CD4-positive, alpha-beta T cell treated with Interleukin-17A for 1 hour (primary cell): Measurements from ENCODE around the gene TSSC4.

Experiments used
- DNase-seq: peaks from one replicate; pipeline ENCODE4 v3.0.0-alpha.2; 2020

The TSSC4 gene

GRCh38 chr11:2451916-2452315 is 51.4 kb downstream of the TSSC4 start:
- no peak for DNase-seq

GRCh38 chr11:2452321-2453012 is 51.9 kb downstream of the TSSC4 start:
- DNase-seq, result no peak

DNA sequence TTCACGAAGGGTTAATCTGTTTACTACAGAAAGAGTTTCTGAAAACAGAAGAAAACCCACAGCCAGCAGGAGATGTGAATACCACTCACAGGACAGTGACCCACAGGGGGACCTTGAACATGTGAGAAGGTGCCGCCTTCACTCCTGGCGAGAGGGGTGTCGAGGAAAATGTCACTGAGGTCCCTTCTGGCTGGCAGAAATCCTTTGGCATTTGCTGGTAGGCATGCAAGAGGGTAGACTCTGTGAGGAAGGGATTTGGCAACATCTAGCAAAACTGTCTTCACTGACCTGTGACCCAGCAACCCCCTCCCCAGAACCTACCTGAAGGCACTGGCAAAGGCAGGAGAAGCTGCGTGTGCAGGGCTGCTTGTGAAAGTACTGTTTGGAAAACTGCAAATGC is 52.9 kb downstream of the TSSC4 start:
- no peak for DNase-seq
